Spleen (tissue), 7 donors: ENCODE results near the gene COL5A2.

Source experiments
- CTCF ChIP-seq, 11 experiments: fragments of 200-600 bp in 7 of 11; fragments of 450-650 bp in 4 of 11; sonication (generic) in 4 of 11; IDR thresholded peaks in 8 of 11; conservative IDR thresholded peaks in 3 of 11; 1 replicate in 7 of 11; 2 replicates in 4 of 11; pipeline versions ENCODE4 v1.4.0 to v1.8.0; 2016 to 2021; ENCODE audit warnings: antibody characterized with exemption in 11 of 11, inconsistent platforms in 4 of 11, mild to moderate bottlenecking in 1 of 11
- POLR2A ChIP-seq, 3 donors: fragments of 450-650 bp; IDR thresholded peaks; one replicate each; pipeline ENCODE4 v1.5.1; 2017; ENCODE audit warnings: antibody characterized with exemption in 3 of 3, mild to moderate bottlenecking in 1 of 3
- donor health status: DM: no; HTN: no; CAD: no; lungs with moderate emphysema.
- donor health status: DM: no; HTN: no; CAD: no.
- donor health status: DM: no; HTN: no; CAD: no.

- no peak for TF ChIP-seq CTCF (IDR thresholded peaks at IDR 0.05 in 8 of 11, conservative IDR thresholded peaks at IDR 0.05 in 3 of 11)
- TF ChIP-seq POLR2A (IDR thresholded peaks at IDR 0.05), result no peak
Observed at GRCh38 chr2:189088591-189089205, 90.9 kb downstream of the COL5A2 start.
